ENCODE measurements around the gene SLC37A4. TPM values are rescaled to one million over a fixed set of nuclear protein-coding genes. Genes with fewer than 3 reads are reported as not detected.
"Not testable (repeated sequence)": the region's sequence is repeated elsewhere in the genome, so short reads cannot be mapped to it uniquely, and the experiment has no call there.

The SLC37A4 gene
- polyA plus RNA-seq (ENCODE audit: low read depth in 6 of 6): 10 to 100 TPM in 4 of 6 donors, 1 to 10 TPM in 2; 8.1 to 12.8 (median 11.1) TPM

- ATAC-seq (ENCODE audit: low read depth in 2 of 2) (peak; percentile 90), DNase-seq (peak; percentile 99)
- Mint-ChIP-seq H3K36me3 (no peaks in the 10 kb centered on the region), H3K27ac (peak within 1 kb of the TSS; percentile 38 to 93 (median 66)), H3K4me1 (peaks cover 10 to 21% (median 18%) of the 10 kb centered on the region in 3 donors), H3K4me3 (peak within 1 kb of the TSS; percentile 84 to 98 (median 90)), H3K27me3 (no peaks in the 10 kb centered on the region), H3K9me3 (no peaks in the 10 kb centered on the region)
Measured at GRCh38 chr11:119030329-119031047, at the start of gene SLC37A4. Gene SLC37A4 (minus strand): TSS chr11:119030877.

GRCh38 chr11:119078675-119079420 is 48.2 kb upstream of the SLC37A4 start:
- no peak for ATAC-seq (ENCODE audit: low read depth in 2 of 2)
- H3K36me3 Mint-ChIP-seq: peaks cover 19 to 36% of the 10 kb centered on the region in 2 donors

GRCh38 chr11:119077839-119078238 is 47.2 kb upstream of the SLC37A4 start:
- ATAC-seq (ENCODE audit: low read depth in 2 of 2) (no peak), DNase-seq (no peak)
- Mint-ChIP-seq H3K27ac (peak overlapping the region in 2 of 6 donors; percentile 62 to 74), H3K9me3 (no peaks in the 10 kb centered on the region), H3K4me1 (peaks cover 0 to 2% (median 0%) of the 10 kb centered on the region in 3 donors), H3K4me3 (no peak overlapping the region), H3K27me3 (no peaks in the 10 kb centered on the region), H3K36me3 (peaks cover 19 to 39% of the 10 kb centered on the region in 2 donors)

More at GRCh38 chr11:119078675-119079420, 48.2 kb upstream of the SLC37A4 start:
- DNase-seq: no peak
- Mint-ChIP-seq H3K27me3 (no peaks in the 10 kb centered on the region), H3K27ac (peak overlapping the region in 1 of 6 donors; percentile 16), H3K4me1 (no peaks in the 10 kb centered on the region), H3K9me3 (no peaks in the 10 kb centered on the region), H3K4me3 (peak overlapping the region in 2 of 8 donors; percentile 27 to 59)

- Mint-ChIP-seq H3K27me3 (no peaks in the 10 kb centered on the region), H3K4me1 (peaks cover 19 to 48% (median 38%) of the 10 kb centered on the region in 3 donors), H3K4me3 (peak within 1 kb of the TSS; percentile 87 to 98 (median 96)), H3K27ac (peak within 1 kb of the TSS; percentile 98 to 99 (median 99)), H3K36me3 (peaks cover 1 to 6% of the 10 kb centered on the region in 2 donors), H3K9me3 (no peaks in the 10 kb centered on the region)
- peak; percentile 92 to 93 for ATAC-seq (ENCODE audit: low read depth in 2 of 2)
- DNase-seq: peak; percentile 95
Measured at GRCh38 chr11:119067371-119068222, 36.9 kb upstream of the SLC37A4 start, which contains the start of gene VPS11. Gene VPS11 (plus strand): TSS chr11:119067818. CDS start chr11:119067824, 6 bp downstream.

- no peaks in the 10 kb centered on the region for H3K9me3 Mint-ChIP-seq
- DNase-seq (no peak), ATAC-seq (ENCODE audit: low read depth in 2 of 2) (no peak)
- H3K27me3 Mint-ChIP-seq: no peaks in the 10 kb centered on the region
- peaks cover 19 to 50% (median 34%) of the 10 kb centered on the region in 3 donors for H3K4me1 Mint-ChIP-seq
- peak overlapping the region in 4 of 6 donors; percentile 69 to 98 (median 88) for H3K27ac Mint-ChIP-seq
- H3K4me3 Mint-ChIP-seq: peak overlapping the region in 5 of 8 donors; percentile 25 to 96 (median 37)
- H3K36me3 Mint-ChIP-seq: no peaks in the 10 kb centered on the region
Measured at GRCh38 chr11:119065369-119065768, 34.7 kb upstream of the SLC37A4 start.

GRCh38 chr11:119062779-119063178 is 32.1 kb upstream of the SLC37A4 start:
- DNase-seq (no peak), ATAC-seq (ENCODE audit: low read depth in 2 of 2) (no peak)
- peaks cover 20 to 40% (median 34%) of the 10 kb centered on the region in 3 donors for H3K4me1 Mint-ChIP-seq
- no peaks in the 10 kb centered on the region for H3K9me3 Mint-ChIP-seq
- no peak overlapping the region for H3K27ac Mint-ChIP-seq
- H3K4me3 Mint-ChIP-seq: peak overlapping the region in 1 of 8 donors; percentile 22
- no peaks in the 10 kb centered on the region for H3K36me3 Mint-ChIP-seq
- no peaks in the 10 kb centered on the region for H3K27me3 Mint-ChIP-seq

- Mint-ChIP-seq H3K36me3 (no peaks in the 10 kb centered on the region), H3K9me3 (no peaks in the 10 kb centered on the region), H3K4me3 (peak overlapping the region in 1 of 8 donors; percentile 53), H3K4me1 (peaks cover 17 to 34% (median 33%) of the 10 kb centered on the region in 3 donors), H3K27ac (peak overlapping the region in 2 of 6 donors; percentile 22 to 42), H3K27me3 (no peaks in the 10 kb centered on the region)
- DNase-seq: no peak
- no peak for ATAC-seq (ENCODE audit: low read depth in 2 of 2)
Measured at GRCh38 chr11:119061256-119061655, 30.6 kb upstream of the SLC37A4 start.

GRCh38 chr11:119059128-119059527 is 28.5 kb upstream of the SLC37A4 start:
- H3K4me3 Mint-ChIP-seq; H3K27me3 Mint-ChIP-seq; H3K9me3 Mint-ChIP-seq; ATAC-seq (ENCODE audit: low read depth in 2 of 2); H3K36me3 Mint-ChIP-seq; H3K27ac Mint-ChIP-seq; DNase-seq: not testable (repeated sequence)
- H3K4me1 Mint-ChIP-seq: peaks cover 24 to 38% (median 31%) of the 10 kb centered on the region in 3 donors

GRCh38 chr11:119057000-119057769 is 26.5 kb upstream of the SLC37A4 start, which contains the start of gene HYOU1:
Gene HYOU1 (minus strand): TSS chr11:119057205. CDS start chr11:119056160, 1,045 bp downstream.
- H3K36me3 Mint-ChIP-seq: peaks cover 0 to 17% of the 10 kb centered on the region in 2 donors
- no peaks in the 10 kb centered on the region for H3K27me3 Mint-ChIP-seq
- H3K4me3 Mint-ChIP-seq: peak within 1 kb of the TSS; percentile 94 to 99 (median 97)
- H3K9me3 Mint-ChIP-seq: no peaks in the 10 kb centered on the region
- DNase-seq: peak; percentile 98
- peak; percentile 83 to 89 for ATAC-seq (ENCODE audit: low read depth in 2 of 2)
- peaks cover 37 to 47% (median 39%) of the 10 kb centered on the region in 3 donors for H3K4me1 Mint-ChIP-seq
- H3K27ac Mint-ChIP-seq: peak within 1 kb of the TSS; percentile 95 to 98 (median 97)

- Mint-ChIP-seq H3K4me3 (peak overlapping the region; percentile 94 to 99 (median 97)), H3K4me1 (peaks cover 41 to 51% (median 43%) of the 10 kb centered on the region in 3 donors)
Measured at GRCh38 chr11:119056421-119056999, 25.8 kb upstream of the SLC37A4 start.

GRCh38 chr11:119055901-119056300 is 25.2 kb upstream of the SLC37A4 start:
- no peak for DNase-seq
- no peak for ATAC-seq (ENCODE audit: low read depth in 2 of 2)
- Mint-ChIP-seq H3K4me3 (peak overlapping the region; percentile 66 to 98 (median 95)), H3K9me3 (no peaks in the 10 kb centered on the region), H3K27ac (peak overlapping the region in 5 of 6 donors; percentile 21 to 97 (median 91)), H3K4me1 (peaks cover 43 to 58% (median 45%) of the 10 kb centered on the region in 3 donors), H3K36me3 (peaks cover 0 to 21% of the 10 kb centered on the region in 2 donors), H3K27me3 (no peaks in the 10 kb centered on the region)

More at GRCh38 chr11:119056421-119056999, 25.8 kb upstream of the SLC37A4 start:
- Mint-ChIP-seq H3K9me3 (no peaks in the 10 kb centered on the region), H3K27ac (peak overlapping the region; percentile 86 to 98 (median 96)), H3K36me3 (peaks cover 0 to 21% of the 10 kb centered on the region in 2 donors), H3K27me3 (no peaks in the 10 kb centered on the region)
- ATAC-seq (ENCODE audit: low read depth in 2 of 2) (peak; percentile 15 to 20), DNase-seq (peak; percentile 46)

Data from naive B cell (primary cell).